DMS 273 treated with DMSO at 0.1 percent for 48 hours (cell line): ENCODE data around the gene NSD2.
"Not testable (repeated sequence)": the region's sequence is repeated elsewhere in the genome, so short reads cannot be mapped to it uniquely, and the experiment has no call there.

ENCODE experiments used
- DNase-seq: peaks from one replicate; lab custom pipeline; 2025; lab: John Stamatoyannopoulos, UW

Gene NSD2

DNA sequence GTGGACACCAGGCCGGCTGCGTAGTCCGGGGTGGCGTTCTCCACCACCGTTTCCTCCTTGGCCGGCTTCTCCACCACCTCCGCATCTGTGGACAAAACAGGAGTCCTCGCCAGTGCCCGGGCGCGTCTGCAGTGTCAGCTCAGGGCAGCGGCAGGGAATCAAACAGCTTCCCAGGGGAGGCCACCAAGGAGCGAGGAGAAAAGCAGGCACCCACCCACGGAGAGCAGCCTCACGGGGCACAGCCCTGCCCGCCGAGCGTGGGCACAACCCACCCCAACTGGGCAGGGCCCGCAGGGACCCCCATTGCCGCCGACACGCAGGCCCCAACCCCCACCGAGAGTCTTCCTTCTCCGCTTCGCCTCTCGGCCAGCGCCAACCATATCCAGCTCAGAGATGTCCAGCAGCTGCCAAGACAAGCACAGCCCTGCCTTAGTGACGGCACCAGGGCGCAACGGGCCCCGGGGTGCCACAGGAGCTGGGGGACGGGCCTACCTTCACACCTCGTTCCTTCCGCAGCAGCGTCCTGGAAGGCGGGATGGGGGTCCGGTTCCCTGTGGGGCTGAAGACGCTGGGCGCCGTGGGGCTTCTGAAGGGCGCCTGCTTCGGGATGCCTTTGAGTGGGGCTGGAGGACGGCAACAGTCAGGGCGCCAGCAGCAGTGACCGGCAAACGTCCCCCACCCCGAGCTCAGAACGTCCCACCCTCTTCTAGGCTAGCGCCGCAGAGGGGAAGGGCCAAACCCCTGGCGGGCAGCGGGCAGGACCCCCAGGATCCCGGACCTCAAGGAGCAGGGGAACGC, 114.8 kb downstream of the NSD2 start:
- no peak for DNase-seq

- DNase-seq: no peak
Measured at GRCh38 chr4:1986578-1987210, 115.5 kb downstream of the NSD2 start.

DNA sequence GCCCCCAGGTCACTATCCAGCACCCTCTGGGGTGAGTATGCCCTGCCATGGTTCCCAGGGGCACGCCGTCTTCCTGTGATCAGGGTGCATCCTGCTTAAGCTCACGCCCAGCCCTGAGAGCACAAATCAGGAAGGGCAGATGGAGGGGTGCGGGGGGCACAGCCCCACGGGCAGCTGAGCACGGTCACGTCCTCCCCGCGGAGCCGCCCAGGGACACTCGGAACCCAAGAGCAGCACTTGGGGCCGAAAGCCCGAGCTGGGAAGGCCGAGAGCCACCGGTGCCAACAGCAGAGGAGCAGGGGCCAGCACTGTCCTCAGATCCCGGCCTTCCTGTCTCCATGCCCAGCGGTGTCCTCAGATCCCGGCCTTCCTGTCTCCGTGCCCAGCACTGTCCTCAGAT, 116.1 kb downstream of the NSD2 start:
- DNase-seq: no peak

GRCh38 chr4:1987721-1988326, 116.6 kb downstream of the NSD2 start:
- DNase-seq: no peak

DNA sequence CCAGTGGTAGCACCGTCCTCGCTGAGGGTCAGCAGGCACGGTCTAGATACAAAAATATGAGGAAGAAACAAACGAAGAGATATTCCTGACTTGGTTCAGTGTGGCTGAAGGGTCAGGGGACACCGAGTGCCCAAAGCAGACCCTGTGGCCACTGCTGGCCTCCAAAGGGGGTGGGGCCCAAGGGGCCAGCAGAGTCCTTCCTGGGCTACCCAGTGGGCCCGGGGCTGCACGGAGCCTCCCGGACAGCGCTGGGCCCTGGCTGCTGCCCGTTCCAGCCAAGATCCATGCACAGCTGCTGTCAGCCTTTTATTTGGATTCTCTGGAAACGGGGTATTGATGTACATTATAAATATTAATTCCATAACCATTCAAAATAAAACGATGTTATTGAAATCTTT, 117.1 kb downstream of the NSD2 start:
- no peak for DNase-seq

- DNase-seq: no peak
Measured at GRCh38 chr4:1989533-1990347, 118.5 kb downstream of the NSD2 start.

DNA sequence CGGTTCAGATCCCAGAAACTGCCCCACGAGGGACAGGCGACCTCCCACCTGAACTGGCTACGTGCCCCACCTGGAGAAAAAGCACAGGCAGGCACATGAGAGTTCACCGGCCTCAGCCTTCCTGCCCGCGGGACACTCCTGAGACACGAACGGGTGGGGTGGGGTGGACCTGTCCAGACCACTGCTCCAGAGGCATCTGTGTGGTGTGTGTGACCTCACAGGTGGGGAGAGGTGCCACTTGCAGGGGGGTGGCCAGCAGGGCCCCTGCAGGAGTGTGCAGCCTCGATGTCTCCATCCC, 119.1 kb downstream of the NSD2 start:
- no peak for DNase-seq

GRCh38 chr4:1990676-1991075, 119.5 kb downstream of the NSD2 start:
- no peak for DNase-seq

- no peak for DNase-seq
Measured at GRCh38 chr4:1991087-1991486, 119.9 kb downstream of the NSD2 start.

GRCh38 chr4:1991596-1992434, 120.6 kb downstream of the NSD2 start:
- DNase-seq: no peak

DNA sequence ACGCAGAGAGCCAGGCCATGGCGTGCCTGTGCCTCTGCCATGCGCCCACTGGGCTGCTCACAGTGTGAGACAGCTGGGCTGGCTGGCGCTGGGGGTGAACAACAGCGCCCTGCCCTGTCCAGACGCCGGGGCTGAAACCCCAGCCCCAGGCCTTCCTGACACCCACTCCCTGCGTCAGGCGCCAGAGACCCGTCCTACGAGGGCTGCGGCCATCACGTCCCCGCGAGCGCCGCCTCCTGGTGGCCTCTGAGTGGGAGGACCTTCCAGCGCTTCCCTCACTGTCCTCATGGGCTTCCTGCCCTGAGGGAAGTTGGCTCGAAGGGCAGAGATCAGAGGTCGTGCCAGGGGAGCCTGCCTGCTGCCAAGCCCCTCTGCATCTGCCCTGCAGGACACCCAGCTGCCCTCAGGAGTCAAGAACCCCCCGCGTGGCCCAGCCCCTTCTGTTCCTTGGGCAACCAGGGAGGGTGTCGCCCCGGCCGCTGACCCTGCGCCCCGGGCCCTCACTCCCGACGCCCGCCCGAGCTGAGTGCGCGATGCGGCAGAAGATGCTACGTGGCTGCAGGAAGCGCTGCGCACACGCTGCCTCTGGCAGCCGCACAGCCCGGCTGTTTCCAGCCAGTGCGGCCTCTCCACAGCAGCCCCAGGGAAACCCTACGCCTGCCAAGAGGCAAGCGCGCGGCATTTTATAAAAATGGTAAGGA, 121.4 kb downstream of the NSD2 start:
- DNase-seq: no peak

DNA sequence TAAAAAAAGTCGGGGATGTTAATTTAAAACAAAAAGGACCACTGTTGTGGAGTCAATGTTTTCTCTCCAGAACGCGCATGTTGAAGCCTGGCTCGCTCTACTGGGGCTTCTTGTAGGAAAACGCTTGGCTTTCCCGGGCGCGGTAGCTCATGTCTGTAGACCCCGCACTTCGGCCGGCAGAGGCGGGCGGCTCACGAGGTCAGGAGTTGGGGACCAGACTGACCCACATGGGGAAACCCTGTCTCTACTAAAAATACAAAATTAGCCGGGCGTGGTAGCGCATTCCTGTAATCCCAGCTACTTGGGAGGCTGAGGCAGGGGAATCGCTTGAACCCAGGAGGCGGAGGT, 122.0 kb downstream of the NSD2 start:
- no peak for DNase-seq

GRCh38 chr4:1993718-1994516, 122.7 kb downstream of the NSD2 start:
- not testable (repeated sequence) for DNase-seq

GRCh38 chr4:1994938-1995337, 123.7 kb downstream of the NSD2 start:
- no peak for DNase-seq

DNA sequence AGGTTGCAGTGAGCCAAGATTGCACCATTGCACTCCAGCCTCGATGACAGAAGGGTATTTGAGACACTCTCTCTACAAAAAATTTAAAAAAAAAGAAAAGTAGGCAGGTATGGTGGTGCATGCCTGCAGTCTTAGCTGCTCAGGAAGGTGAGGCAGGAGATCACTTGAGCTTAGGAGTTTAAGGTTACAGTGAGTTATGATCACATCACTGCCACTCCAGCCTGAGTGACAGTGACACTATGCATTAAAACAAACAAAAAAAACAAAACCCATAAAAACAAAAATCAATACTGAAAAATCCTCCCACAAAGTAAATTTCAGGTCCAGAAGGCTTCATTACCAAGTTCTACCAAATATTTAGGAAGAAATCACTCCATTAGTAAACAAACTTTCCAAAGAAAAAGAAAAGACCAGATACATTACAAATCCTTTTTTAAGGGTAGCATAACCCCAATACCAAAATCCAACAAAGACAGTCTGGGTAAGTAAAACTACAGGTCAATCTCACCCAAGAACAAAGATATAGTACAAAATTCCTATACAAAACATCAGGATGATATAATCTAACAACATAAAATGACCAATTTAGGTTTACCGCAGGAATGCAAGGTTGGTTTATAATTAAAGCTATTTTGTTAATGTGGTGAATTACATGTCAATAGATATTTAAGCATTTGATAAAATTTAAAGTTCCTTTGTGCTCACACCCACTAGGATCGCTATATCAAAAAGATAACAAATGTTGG, 125.8 kb downstream of the NSD2 start:
- DNase-seq: no peak

- no peak for DNase-seq
Measured at GRCh38 chr4:1997712-1998111, 126.5 kb downstream of the NSD2 start.

GRCh38 chr4:1998296-1998695, 127.1 kb downstream of the NSD2 start:
- no peak for DNase-seq

- DNase-seq: not testable (repeated sequence)
Measured at GRCh38 chr4:1999308-1999707, 128.1 kb downstream of the NSD2 start.

DNA sequence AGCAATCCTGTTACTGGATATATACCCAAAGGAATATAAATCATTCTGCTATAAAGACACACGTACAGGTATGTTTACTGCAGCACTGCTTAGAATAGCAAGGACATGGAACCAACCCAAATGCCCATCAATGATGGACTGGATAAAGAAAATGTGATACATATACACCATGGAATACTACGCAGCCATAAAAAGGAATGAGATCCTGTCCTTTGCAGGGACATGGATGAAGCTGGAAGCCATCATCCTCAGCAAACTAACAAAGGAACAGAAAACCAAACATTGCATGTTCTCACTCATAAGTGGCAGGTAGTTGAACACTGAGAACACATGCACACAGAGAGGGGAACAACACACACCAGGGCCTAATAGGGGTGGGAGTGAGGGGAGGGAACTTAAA, 132.2 kb downstream of the NSD2 start:
- DNase-seq: not testable (repeated sequence)

- no peak for DNase-seq
Measured at GRCh38 chr4:2006367-2006766, 135.2 kb downstream of the NSD2 start.
